ENCODE data around the gene PTN. TPM values are rescaled to one million over a fixed set of nuclear protein-coding genes. Genes with fewer than 3 reads are reported as not detected.

Gene PTN
- total RNA-seq, 1 experiment from 2014 or later = 0.35 TPM

DNA sequence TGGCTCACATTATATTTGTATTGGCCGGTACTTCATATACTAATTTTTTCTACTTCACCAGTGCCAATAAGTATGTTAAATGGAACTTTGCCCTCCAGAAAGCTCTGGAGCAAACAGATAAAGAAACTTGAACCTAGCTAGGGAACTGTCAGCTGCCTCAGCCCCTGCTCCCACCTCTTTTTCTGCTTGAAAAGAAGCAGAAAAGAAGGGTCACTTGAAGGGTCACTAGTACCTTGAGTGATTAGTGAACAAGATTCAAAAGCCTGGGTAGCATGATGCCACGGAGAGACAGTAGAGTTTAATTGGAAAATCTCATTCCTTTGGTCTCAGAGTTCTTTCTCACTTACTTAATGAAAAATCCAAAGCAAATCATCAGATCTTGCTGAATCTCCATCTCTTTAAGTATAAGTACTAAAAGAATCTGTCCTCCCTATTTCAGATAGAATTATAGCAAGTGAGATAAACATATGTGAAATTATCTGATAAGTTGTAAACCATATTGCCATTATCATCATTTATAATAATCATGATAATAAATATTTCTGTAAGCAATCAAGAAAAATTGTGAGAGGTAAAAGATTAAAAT is 47.7 kb downstream of the PTN start:
- TF ChIP-seq, protein P1, sequence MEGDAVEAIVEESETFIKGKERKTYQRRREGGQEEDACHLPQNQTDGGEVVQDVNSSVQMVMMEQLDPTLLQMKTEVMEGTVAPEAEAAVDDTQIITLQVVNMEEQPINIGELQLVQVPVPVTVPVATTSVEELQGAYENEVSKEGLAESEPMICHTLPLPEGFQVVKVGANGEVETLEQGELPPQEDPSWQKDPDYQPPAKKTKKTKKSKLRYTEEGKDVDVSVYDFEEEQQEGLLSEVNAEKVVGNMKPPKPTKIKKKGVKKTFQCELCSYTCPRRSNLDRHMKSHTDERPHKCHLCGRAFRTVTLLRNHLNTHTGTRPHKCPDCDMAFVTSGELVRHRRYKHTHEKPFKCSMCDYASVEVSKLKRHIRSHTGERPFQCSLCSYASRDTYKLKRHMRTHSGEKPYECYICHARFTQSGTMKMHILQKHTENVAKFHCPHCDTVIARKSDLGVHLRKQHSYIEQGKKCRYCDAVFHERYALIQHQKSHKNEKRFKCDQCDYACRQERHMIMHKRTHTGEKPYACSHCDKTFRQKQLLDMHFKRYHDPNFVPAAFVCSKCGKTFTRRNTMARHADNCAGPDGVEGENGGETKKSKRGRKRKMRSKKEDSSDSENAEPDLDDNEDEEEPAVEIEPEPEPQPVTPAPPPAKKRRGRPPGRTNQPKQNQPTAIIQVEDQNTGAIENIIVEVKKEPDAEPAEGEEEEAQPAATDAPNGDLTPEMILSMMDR (IDR thresholded peaks at IDR 0.05; ENCODE audit: unreplicated experiment) = no peak
- BruUV-seq (replicated peaks) = no TSS peak
- Mint-ChIP-seq H3K4me3 (ENCODE audit: low read depth, unreplicated experiment) (no peak overlapping the region), H3K9me3 (ENCODE audit: low read depth, unreplicated experiment) (peaks cover 8% of the 10 kb centered on the region), H3K27me3 (ENCODE audit: unreplicated experiment) (no peaks in the 10 kb centered on the region), H3K27ac (ENCODE audit: unreplicated experiment) (no peak overlapping the region), H3K36me3 (ENCODE audit: insufficient read depth, unreplicated experiment) (no peaks in the 10 kb centered on the region), H3K4me1 (ENCODE audit: low read depth, unreplicated experiment) (no peaks in the 10 kb centered on the region)
- no peak for DNase-seq
- intact Hi-C loops (cut with micrococcal nuclease; ENCODE audit: unreplicated experiment) = no loop called here
- CTCF ChIA-PET = no interaction called here

DNA sequence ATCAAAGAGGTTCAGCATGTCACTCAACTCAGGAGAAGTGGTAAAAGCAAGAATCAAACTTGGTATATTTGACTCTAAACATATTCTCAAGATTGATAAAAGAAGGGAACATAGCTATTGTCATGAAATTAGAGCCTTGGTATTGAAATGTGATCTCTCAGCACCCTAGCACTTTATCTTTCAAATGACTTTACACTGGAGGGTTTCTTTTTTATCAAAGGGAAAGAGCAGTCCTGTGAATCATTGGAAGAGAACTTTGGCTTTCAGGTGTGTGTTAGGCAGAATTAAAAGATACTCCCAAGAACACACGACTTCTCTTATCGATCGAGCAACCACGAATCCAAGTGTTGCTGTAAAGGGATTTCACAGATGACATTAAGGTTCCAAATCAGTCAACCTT is 54.4 kb downstream of the PTN start:
- Mint-ChIP-seq H3K27me3 (ENCODE audit: unreplicated experiment) (no peaks in the 10 kb centered on the region), H3K4me1 (ENCODE audit: low read depth, unreplicated experiment) (no peaks in the 10 kb centered on the region), H3K9me3 (ENCODE audit: low read depth, unreplicated experiment) (peaks cover 2% of the 10 kb centered on the region), H3K27ac (ENCODE audit: unreplicated experiment) (no peak overlapping the region), H3K36me3 (ENCODE audit: insufficient read depth, unreplicated experiment) (no peaks in the 10 kb centered on the region), H3K4me3 (ENCODE audit: low read depth, unreplicated experiment) (no peak overlapping the region)
- no TSS peak for BruUV-seq (replicated peaks)
- TF ChIP-seq, protein P1 (IDR thresholded peaks at IDR 0.05; ENCODE audit: unreplicated experiment) = no peak
- CTCF ChIA-PET = no interaction called here
- DNase-seq = no peak
- intact Hi-C loops (cut with micrococcal nuclease; ENCODE audit: unreplicated experiment) = no loop called here

DNA sequence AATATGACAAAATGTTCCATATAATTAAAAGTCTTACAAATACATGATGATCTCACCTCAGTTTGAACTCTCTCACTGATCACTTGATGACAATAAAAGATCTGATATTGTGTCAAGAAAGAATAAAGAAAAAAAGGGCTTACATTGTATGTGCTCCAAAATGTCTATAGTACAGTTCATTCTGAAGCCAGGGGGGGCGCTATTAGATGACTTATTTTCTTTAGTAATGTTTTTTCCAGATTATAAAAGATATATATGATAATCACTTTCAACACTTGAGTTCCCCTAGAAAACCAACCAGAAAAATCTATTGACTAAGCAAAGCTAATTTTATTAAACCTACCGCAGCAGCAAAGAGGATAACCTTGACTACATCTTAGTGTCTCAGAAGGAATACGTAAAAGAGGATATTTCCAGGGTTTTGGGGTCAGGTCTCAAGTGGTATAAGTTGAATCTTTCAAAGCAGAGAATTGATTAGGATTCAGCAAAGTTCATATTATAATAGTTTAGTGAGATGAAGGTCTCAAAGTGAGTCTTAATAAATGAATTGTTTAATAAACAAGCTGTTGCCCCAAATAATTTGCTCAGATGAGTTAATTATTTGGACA is 55.8 kb downstream of the PTN start:
- CTCF ChIA-PET = no interaction called here
- peak; percentile 2 for DNase-seq
- no peak overlapping the region for H3K4me3 Mint-ChIP-seq (ENCODE audit: low read depth, unreplicated experiment)
- H3K4me1 Mint-ChIP-seq (ENCODE audit: low read depth, unreplicated experiment) = no peaks in the 10 kb centered on the region
- intact Hi-C loops (cut with micrococcal nuclease; ENCODE audit: unreplicated experiment) = no loop called here
- H3K9me3 Mint-ChIP-seq (ENCODE audit: low read depth, unreplicated experiment) = peaks cover 2% of the 10 kb centered on the region
- TF ChIP-seq, protein P1 (IDR thresholded peaks at IDR 0.05; ENCODE audit: unreplicated experiment) = no peak
- H3K27ac Mint-ChIP-seq (ENCODE audit: unreplicated experiment) = no peak overlapping the region
- BruUV-seq (replicated peaks) = no TSS peak
- H3K27me3 Mint-ChIP-seq (ENCODE audit: unreplicated experiment) = no peaks in the 10 kb centered on the region
- H3K36me3 Mint-ChIP-seq (ENCODE audit: insufficient read depth, unreplicated experiment) = no peaks in the 10 kb centered on the region

DNA sequence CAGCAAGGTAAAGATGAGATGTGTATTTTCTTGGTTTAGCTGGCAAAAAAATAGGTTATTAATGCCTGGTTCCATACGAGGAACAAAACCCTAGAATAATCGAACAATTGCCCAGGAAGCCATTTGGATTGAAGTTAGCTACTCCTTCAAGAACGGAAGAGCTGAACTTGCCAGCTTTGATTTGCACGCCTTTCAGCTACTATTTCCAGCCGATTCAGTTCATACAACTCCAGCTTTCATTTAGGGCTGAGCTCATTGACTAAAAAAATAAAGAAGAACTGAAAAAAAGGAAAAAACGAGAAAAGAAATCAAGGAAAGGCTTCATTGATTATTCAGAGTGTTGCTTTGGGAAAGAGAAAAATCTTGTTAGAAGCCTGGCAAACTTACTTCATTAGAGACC is 60.4 kb downstream of the PTN start:
- BruUV-seq (replicated peaks) = no TSS peak
- H3K9me3 Mint-ChIP-seq (ENCODE audit: low read depth, unreplicated experiment) = peaks cover 2% of the 10 kb centered on the region
- intact Hi-C loops (cut with micrococcal nuclease; ENCODE audit: unreplicated experiment) = no loop called here

More for the DNA sequence above, 60.4 kb downstream of the PTN start:
- Mint-ChIP-seq H3K27ac (ENCODE audit: unreplicated experiment) (no peak overlapping the region), H3K4me1 (ENCODE audit: low read depth, unreplicated experiment) (no peaks in the 10 kb centered on the region), H3K36me3 (ENCODE audit: insufficient read depth, unreplicated experiment) (no peaks in the 10 kb centered on the region), H3K4me3 (ENCODE audit: low read depth, unreplicated experiment) (no peak overlapping the region), H3K27me3 (ENCODE audit: unreplicated experiment) (no peaks in the 10 kb centered on the region)
- no peak for DNase-seq
- CTCF ChIA-PET = no interaction called here
- TF ChIP-seq, protein P1 (IDR thresholded peaks at IDR 0.05; ENCODE audit: unreplicated experiment) = no peak

Measured in Calu3 (cell line).